ENCODE data around the gene VPS29. TPM values are rescaled to one million over a fixed set of nuclear protein-coding genes. Genes with fewer than 3 reads are reported as not detected.
"Not testable (repeated sequence)": the region's sequence is repeated elsewhere in the genome, so short reads cannot be mapped to it uniquely, and the experiment has no call there.

The VPS29 gene
- total RNA-seq, 1 donor from 2014 or later: 106 TPM

GRCh38 chr12:110531741-110532333, 29.9 kb upstream of the VPS29 start:
- intact Hi-C loops (cut with DNase I): no loop called here
- no peak for ATAC-seq
- DNase-seq (ENCODE audit: missing footprints): no peak

GRCh38 chr12:110530511-110530910, 28.6 kb upstream of the VPS29 start:
- no peak for DNase-seq (ENCODE audit: missing footprints)
- ATAC-seq: no peak
- intact Hi-C loops (cut with DNase I): no loop called here

- intact Hi-C loops (cut with DNase I): no loop called here
- ATAC-seq (no peak), DNase-seq (ENCODE audit: missing footprints) (no peak)
These were observed 26.4 kb upstream of the VPS29 start for GRCh38 chr12:110528277-110528839.

- intact Hi-C loops (cut with DNase I); ATAC-seq: not testable (repeated sequence)
These were observed 19.2 kb upstream of the VPS29 start for GRCh38 chr12:110520876-110521712.

GRCh38 chr12:110518014-110518413, 16.1 kb upstream of the VPS29 start:
- ATAC-seq; intact Hi-C loops (cut with DNase I); DNase-seq (ENCODE audit: missing footprints): not testable (repeated sequence)

More at GRCh38 chr12:110520876-110521712, 19.2 kb upstream of the VPS29 start:
- not testable (repeated sequence) for DNase-seq (ENCODE audit: missing footprints)

DNA sequence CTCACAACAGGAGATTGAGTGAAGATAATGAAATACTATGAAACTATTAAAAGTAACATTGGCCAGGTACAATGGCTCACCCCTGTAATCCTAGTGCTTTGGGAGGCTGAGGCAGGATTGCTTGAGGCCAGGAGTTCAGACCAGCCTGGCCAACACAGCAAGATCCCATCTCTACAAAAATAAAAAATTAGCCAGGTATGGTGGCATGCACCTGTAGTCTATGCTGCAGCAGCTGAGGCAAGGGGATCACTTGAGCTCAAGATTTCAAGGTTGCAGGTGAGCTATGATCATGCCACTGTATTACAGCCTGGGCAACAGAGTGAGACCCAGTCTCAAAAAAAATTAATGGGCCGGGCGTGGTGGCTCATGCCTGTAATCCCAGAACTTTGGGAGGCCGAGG, 15.1 kb upstream of the VPS29 start:
- no peak for ATAC-seq
- no peak for DNase-seq (ENCODE audit: missing footprints)
- intact Hi-C loops (cut with DNase I): no loop called here

- ATAC-seq (no peak), DNase-seq (ENCODE audit: missing footprints) (no peak)
- intact Hi-C loops (cut with DNase I): loop anchor here (5.0 kb wide), 1 partner anchor 313 kb away; no protein-coding TSS in a partner anchor
These were observed 12.5 kb upstream of the VPS29 start for GRCh38 chr12:110514363-110514762.

GRCh38 chr12:110513842-110514241, 11.9 kb upstream of the VPS29 start:
- intact Hi-C loops (cut with DNase I): loop anchor here (5.0 kb wide), 1 partner anchor 313 kb away; no protein-coding TSS in a partner anchor
- no peak for ATAC-seq
- no peak for DNase-seq (ENCODE audit: missing footprints)

GRCh38 chr12:110508071-110508586, 6.2 kb upstream of the VPS29 start:
- ATAC-seq: no peak
- intact Hi-C loops (cut with DNase I): no loop called here

GRCh38 chr12:110505332-110505731, 3.4 kb upstream of the VPS29 start:
- ATAC-seq: no peak
- no peak for DNase-seq (ENCODE audit: missing footprints)
- intact Hi-C loops (cut with DNase I): no loop called here

More at GRCh38 chr12:110508071-110508586, 6.2 kb upstream of the VPS29 start:
- no peak for DNase-seq (ENCODE audit: missing footprints)

- DNase-seq (ENCODE audit: missing footprints) (no peak), ATAC-seq (no peak)
- intact Hi-C loops (cut with DNase I): loop anchor here (2.0 to 5.0 kb wide), 3 partner anchors 35 to 194 kb away; partner anchors contain the start of genes ARPC3, FAM216A and GPN3
These were observed 1.5 kb upstream of the VPS29 start for GRCh38 chr12:110503432-110503831.

GRCh38 chr12:110501399-110501751, 536 bp downstream of the VPS29 start:
- ATAC-seq (peak; percentile 28), DNase-seq (ENCODE audit: missing footprints) (no peak)
- intact Hi-C loops (cut with DNase I): loop anchor here (5.0 kb wide), 2 partner anchors 49 to 196 kb away; partner anchors contain the start of gene ARPC3

- no peak for ATAC-seq
- no peak for DNase-seq (ENCODE audit: missing footprints)
- intact Hi-C loops (cut with DNase I): no loop called here
These were observed 2.8 kb downstream of the VPS29 start for GRCh38 chr12:110498984-110499706.

DNA sequence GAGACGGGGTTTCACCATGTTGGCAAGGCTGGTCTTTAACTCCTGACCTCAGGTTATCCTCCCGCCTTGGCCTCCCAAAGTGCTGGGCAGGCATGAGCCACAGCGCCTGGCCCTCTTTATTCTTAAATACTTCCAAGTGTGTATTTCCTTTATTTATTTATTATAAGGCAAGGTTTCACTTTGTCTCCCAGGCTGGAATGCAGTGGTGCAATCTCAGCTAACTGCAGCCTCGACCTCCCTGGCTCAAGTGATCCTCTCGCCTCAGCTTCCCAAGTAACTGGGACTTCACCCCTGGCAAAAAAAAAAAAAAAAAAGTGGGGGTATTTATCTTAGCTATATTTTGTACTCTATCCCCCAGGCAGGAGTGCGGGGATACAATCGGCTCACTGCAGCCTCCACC, 26.5 kb downstream of the VPS29 start:
- intact Hi-C loops (cut with DNase I): no loop called here
- ATAC-seq (no peak), DNase-seq (ENCODE audit: missing footprints) (no peak)

DNA sequence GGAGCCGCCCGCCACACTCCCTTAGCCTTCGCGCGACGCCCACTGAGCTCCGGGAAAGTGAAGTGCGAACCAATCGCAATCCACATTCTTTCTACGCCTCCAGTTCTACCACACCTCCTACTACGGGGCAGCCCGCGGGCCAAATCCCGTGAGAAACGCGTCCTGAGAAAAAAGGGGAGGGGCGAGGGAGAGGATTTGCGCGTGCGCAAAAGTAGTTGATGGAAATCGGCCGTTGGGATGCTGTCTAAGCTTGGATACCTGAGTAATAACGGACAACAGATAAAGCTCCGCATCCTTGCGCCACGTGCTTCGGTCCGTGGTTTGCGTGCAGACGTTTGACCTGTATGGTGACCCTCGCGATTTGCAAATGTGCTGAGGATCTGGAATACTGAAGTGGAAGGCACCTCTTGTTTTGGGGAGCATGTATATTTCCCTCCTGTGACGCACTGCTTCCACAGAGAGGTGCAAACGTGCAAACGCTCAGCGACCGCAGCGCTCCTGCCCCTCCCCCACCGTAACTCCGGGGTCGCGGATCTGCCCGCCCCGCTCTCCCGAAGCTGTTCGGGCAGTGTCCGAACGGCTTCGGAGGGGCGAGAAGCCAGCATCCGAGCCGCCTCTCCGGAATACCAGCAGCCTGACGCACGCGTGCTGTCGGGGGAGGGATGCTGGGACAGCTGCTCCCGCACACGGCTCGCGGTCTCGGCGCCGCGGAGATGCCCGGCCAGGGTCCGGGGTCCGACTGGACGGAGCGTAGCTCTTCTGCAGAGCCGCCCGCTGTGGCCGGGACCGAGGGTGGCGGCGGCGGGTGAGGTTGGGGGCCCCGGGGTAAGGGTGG, 33.5 kb downstream of the VPS29 start, which contains the start of the genes FAM216A and GPN3:
FAM216A (plus strand) TSS at position 632 of the 835 bp plus-strand sequence; CDS start at position 663, 31 bp downstream.
GPN3 (minus strand) TSS at position 44 of the 835 bp plus-strand sequence. CDS start 54 bp downstream, outside the sequence.
- peak; percentile 96 for ATAC-seq
- DNase-seq (ENCODE audit: missing footprints): peak; percentile 98
- intact Hi-C loops (cut with DNase I): loop anchor here (2.0 to 5.0 kb wide), 4 partner anchors 34 to 358 kb away; partner anchors contain the start of genes RAD9B and VPS29

- ATAC-seq: no peak
- no peak for DNase-seq (ENCODE audit: missing footprints)
- intact Hi-C loops (cut with DNase I): loop anchor here (2.0 to 5.0 kb wide), 4 partner anchors 35 to 359 kb away; partner anchors contain the start of genes RAD9B and VPS29
These were observed 34.1 kb downstream of the VPS29 start for GRCh38 chr12:110467847-110468213.

- DNase-seq (ENCODE audit: missing footprints) (no peak), ATAC-seq (no peak)
- intact Hi-C loops (cut with DNase I): loop anchor here (5.0 kb wide), 1 partner anchor 231 kb away; no protein-coding TSS in a partner anchor
These were observed 35.1 kb downstream of the VPS29 start for GRCh38 chr12:110466791-110467190.

All from Right ventricle myocardium inferior (tissue), 1 donor.